HepG2 (cell line): ENCODE measurements around the gene PSD4. TPM values are rescaled to one million over a fixed set of nuclear protein-coding genes. Genes with fewer than 3 reads are reported as not detected.

Source experiments
- ATAC-seq: fragments of 200-7000 bp; cut with Tn5 transposase; 3 replicates; pipeline ENCODE4 v1.9.1; 2020; ENCODE audit warnings: mild to moderate bottlenecking, moderate library complexity
- BruUV-seq: library from RNA; stranded (reverse); fragments of 400-500 nt; replicated peaks from 2 replicates; lab custom pipeline; 2021; lab: Mats Ljungman, UMichigan
- CTCF ChIA-PET: fragments of 300-600 bp; formaldehyde crosslinking; extraction: SDS; loops from one replicate; lab custom pipeline; 2021; ENCODE audit warnings: low total read pairs, inconsistent platforms, low intra/inter-chr PET ratio; lab: Yijun Ruan, JAX
- POLR2A ChIA-PET: fragments of 350-600 bp; sonication (Branson Sonifier 250); formaldehyde crosslinking; loops from one replicate; lab custom pipeline; 2020; ENCODE audit warnings: antibody characterized with exemption, inconsistent platforms; lab: Yijun Ruan, JAX
- DNase-seq: peaks from one replicate; pipeline ENCODE4 v3.0.0-alpha.2; 2015; ENCODE audit warnings: low spot score
- FAIRE-seq: peaks from 3 replicates; lab custom pipeline; 2011; peaks lifted over from hg19 to GRCh38; lab: Jason Lieb, UNC
- H2AFZ ChIP-seq: one replicate; pipeline ENCODE4 v1.6.1; 2011; ENCODE audit warnings: low read length, inconsistent platforms
- H3K27ac ChIP-seq: fragments of 300-600 bp; 3 replicates; pipeline ENCODE4 v1.8.0; 2011; ENCODE audit warnings: mixed run types, mild to moderate bottlenecking, mixed read lengths, low read length, inconsistent platforms; ENCODE audit not compliant: insufficient read depth; ENCODE audit errors: extremely low read length
- H3K27me3 ChIP-seq, 2 experiments: fragments of 200-600 bp in 1 of 2; 2 replicates in 1 of 2; 3 replicates in 1 of 2; pipeline versions ENCODE4 v1.6.0 to v1.8.0; 2011; ENCODE audit warnings: low read length in 2 of 2, mild to moderate bottlenecking in 2 of 2, moderate library complexity in 2 of 2, inconsistent platforms in 1 of 2; ENCODE audit not compliant: insufficient read depth in 2 of 2, control insufficient read depth in 1 of 2
- H3K36me3 ChIP-seq, 2 experiments: fragments of 200-600 bp in 1 of 2; replicated peaks in 1 of 2; 2 replicates in 1 of 2; 3 replicates in 1 of 2; pipeline versions ENCODE4 v1.5.1 to v1.8.0; 2011; ENCODE audit warnings: low read length in 2 of 2, inconsistent platforms in 1 of 2; ENCODE audit not compliant: insufficient read depth in 2 of 2, control insufficient read depth in 1 of 2
- H3K4me1 ChIP-seq: 2 replicates; pipeline ENCODE4 v1.5.1; 2012; ENCODE audit warnings: low read length, inconsistent platforms; ENCODE audit not compliant: insufficient read depth
- H3K4me2 ChIP-seq: 2 replicates; pipeline ENCODE4 v1.6.0; 2011; ENCODE audit warnings: low read depth, low read length, inconsistent platforms
- H3K4me3 ChIP-seq, 3 experiments: fragments of 200-600 bp in 1 of 3; sonication (generic), shearing (Covaris generic) in 1 of 3; replicated peaks in 1 of 3; 2 replicates each; pipeline ENCODE4 v1.5.1; 2011 to 2016; ENCODE audit warnings: low read length in 3 of 3, inconsistent platforms in 2 of 3, low read depth in 2 of 3, mild to moderate bottlenecking in 2 of 3, control low read depth in 1 of 3, mixed read lengths in 1 of 3; ENCODE audit not compliant: insufficient read depth in 1 of 3
- H3K79me2 ChIP-seq: one replicate; pipeline ENCODE4 v1.6.1; 2011; ENCODE audit warnings: low read length, inconsistent platforms; ENCODE audit not compliant: insufficient read depth
- H3K9ac ChIP-seq: 2 replicates; pipeline ENCODE4 v1.6.0; 2011; ENCODE audit warnings: mild to moderate bottlenecking, low read depth, low read length, inconsistent platforms; ENCODE audit not compliant: insufficient read depth
- H3K9me3 ChIP-seq: 2 replicates; pipeline ENCODE4 v1.5.1; 2012; ENCODE audit warnings: mild to moderate bottlenecking, low read length
- H4K20me1 ChIP-seq: 2 replicates; pipeline ENCODE4 v1.6.0; 2011; ENCODE audit warnings: inconsistent platforms, mild to moderate bottlenecking, low read length, moderate library complexity; ENCODE audit not compliant: insufficient read depth
- RFX3 ChIP-seq: IDR thresholded peaks from 2 replicates; pipeline ENCODE4 v1.6.1; 2016; ENCODE audit warnings: missing biosample characterization, missing genetic modification reagents
- RFX5 ChIP-seq: IDR thresholded peaks from 2 replicates; pipeline ENCODE4 v1.6.1; 2011; ENCODE audit warnings: low read depth, low read length, improper control_type of control experiment
- SSRP1 ChIP-seq: IDR thresholded peaks from 2 replicates; pipeline ENCODE4 v1.6.1; 2016; ENCODE audit warnings: control low read depth
- SYNCRIP ChIP-seq: fragments of 200-400 bp; formaldehyde crosslinking; IDR thresholded peaks from 2 replicates; pipeline ENCODE4 v1.6.1; 2018; ENCODE audit warnings: mild to moderate bottlenecking, low read depth, low read length; ENCODE audit not compliant: insufficient read depth
- ZFX ChIP-seq: sonication (generic); formaldehyde crosslinking; IDR thresholded peaks from 2 replicates; pipeline ENCODE4 v1.4.0; 2020; ENCODE audit warnings: mild to moderate bottlenecking, low read depth, missing genetic modification reagents, moderate library complexity
- ZNF598 ChIP-seq: sonication (generic); formaldehyde crosslinking; IDR thresholded peaks from 2 replicates; pipeline ENCODE4 v1.5.1; 2020; ENCODE audit warnings: mild to moderate bottlenecking, missing genetic modification reagents, borderline replicate concordance
- WGBS: methylation state at CpG from one replicate; pipeline ENCODE4 v1.1.6; 2017; ENCODE audit warnings: low lambda C conversion rate; 5-methylcytosine and 5-hydroxymethylcytosine counted together
- in situ Hi-C: cut with HindIII; loops from 2 replicates; pipeline ENCODE4 v1.10.0; 2017; ENCODE audit warnings: low pct_unique_long_range_greater_than_20kb; ENCODE audit not compliant: extremely low pct_ligation_motif_present
- intact Hi-C: fragments of 100-400 bp; cut with micrococcal nuclease; formaldehyde crosslinking; loops from one replicate; pipeline ENCODE4 v1.10.0; 2022; ENCODE audit not compliant: unreplicated experiment
- polyA plus RNA-seq, 8 experiments: library from polyadenylated mRNA; depleted of rRNA in 3 of 8; stranded (reverse) in 7 of 8; unstranded in 1 of 8; fragments of >200 nt; fragmentation: Illumina TruSeq in 4 of 8; extraction: Trizol in 4 of 8; gene quantifications; 2 replicates each; pipeline versions ENCODE4 v1.2.1 to v1.2.3, GENCODE V29; 2011 to 2016; ENCODE audit warnings: low read depth in 4 of 8, missing spikeins in 1 of 8, mixed read lengths in 1 of 8; ENCODE audit not compliant: insufficient read depth in 1 of 8
- total RNA-seq, 5 experiments: library from RNA; depleted of rRNA; stranded (reverse); fragments of >200 nt; fragmentation: Illumina TruSeq; extraction: Trizol; gene quantifications; 2 replicates each; pipeline ENCODE4 v1.2.3, GENCODE V29; 2016; ENCODE audit warnings: low read depth in 1 of 5
- TF ChIP-seq, protein P1 (sequence below): sonication (generic); formaldehyde crosslinking; IDR thresholded peaks from 2 replicates; pipeline ENCODE4 v1.5.1; 2020; ENCODE audit warnings: mild to moderate bottlenecking, moderate library complexity, missing genetic modification reagents
- TF ChIP-seq, protein P2 (sequence below): fragments of 450-650 bp; IDR thresholded peaks from 2 replicates; pipeline ENCODE4 v1.6.1; 2017; ENCODE audit warnings: mild to moderate bottlenecking
- TF ChIP-seq, protein P3 (sequence below): sonication (generic); formaldehyde crosslinking; IDR thresholded peaks from 2 replicates; pipeline ENCODE4 v1.4.0; 2020; ENCODE audit warnings: missing genetic modification reagents, borderline replicate concordance
- TF ChIP-seq, protein P4 (sequence below): sonication (generic); formaldehyde crosslinking; IDR thresholded peaks from 2 replicates; pipeline ENCODE4 v1.5.1; 2020; ENCODE audit warnings: mild to moderate bottlenecking, missing genetic modification reagents, moderate library complexity
- TF ChIP-seq, protein P5 (sequence below): sonication (generic); formaldehyde crosslinking; IDR thresholded peaks from 2 replicates; pipeline ENCODE4 v1.4.0; 2020; ENCODE audit warnings: mild to moderate bottlenecking, low read depth, missing genetic modification reagents

Gene PSD4
- total and polyA plus RNA-seq, 2 of the 13 experiments (the other 11 are each of a cell fraction or from before 2014, with no cell fraction given), result 5.8 to 9.4 TPM

DNA sequence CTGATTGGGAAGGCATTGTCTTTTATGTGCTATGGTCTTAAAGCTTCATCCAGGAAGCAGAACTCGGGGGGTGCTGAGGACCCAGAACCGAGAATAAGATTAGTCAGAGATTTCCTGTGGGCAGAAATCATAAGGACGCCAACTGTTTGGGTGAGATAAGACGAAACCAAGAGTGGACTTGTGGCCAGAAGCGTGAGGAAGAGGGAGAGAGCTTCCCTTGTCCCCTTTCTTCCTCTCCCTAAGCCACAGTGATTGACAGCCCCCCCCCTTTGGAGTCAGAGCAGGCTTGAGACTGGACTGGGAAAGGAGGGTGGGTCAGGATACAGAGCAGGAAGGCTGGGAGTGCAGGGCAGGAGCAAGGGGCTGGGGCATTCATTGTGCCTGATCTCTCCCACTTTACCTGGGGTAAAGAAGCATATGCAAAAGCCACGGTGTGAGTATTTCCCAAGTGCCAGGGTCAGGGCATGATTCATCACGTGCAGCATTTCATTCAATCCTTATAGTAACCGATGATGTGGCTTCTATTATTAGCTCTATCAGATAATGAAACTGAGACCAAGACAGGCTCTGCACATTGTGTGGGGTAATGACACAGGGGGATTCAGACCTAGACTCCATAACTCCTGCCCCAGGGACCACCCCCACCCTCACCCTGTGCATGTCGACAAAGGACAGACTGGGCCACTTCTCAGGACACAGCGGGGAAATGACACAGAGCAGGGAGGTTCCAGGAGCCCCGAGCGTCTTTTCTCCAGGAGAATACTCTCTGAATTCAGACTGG is 49.4 kb upstream of the PSD4 start:
- CTCF ChIA-PET, result no interaction called here
- no peak for FAIRE-seq
- POLR2A ChIA-PET, result interaction anchor here (1.0 to 5.8 kb wide), 7 partner anchors 11 to 56 kb away, joined by 3 to 45 read pairs (median 4); no protein-coding TSS in a partner anchor
- TF ChIP-seq SYNCRIP (no peak), SSRP1 (0 out of 2 replicates have a peak, but pooled peaks have one; percentile 34), ZNF598 (CRISPR knock-in tag) (0 out of 2 replicates have a peak, but pooled peaks have one; percentile 41), RFX5 (peak; percentile 87), ZFX (peak; percentile 32; the same call in 1 of the 2 replicates), RFX3 (CRISPR knock-in tag) (no peak)
- TF ChIP-seq, protein P1, sequence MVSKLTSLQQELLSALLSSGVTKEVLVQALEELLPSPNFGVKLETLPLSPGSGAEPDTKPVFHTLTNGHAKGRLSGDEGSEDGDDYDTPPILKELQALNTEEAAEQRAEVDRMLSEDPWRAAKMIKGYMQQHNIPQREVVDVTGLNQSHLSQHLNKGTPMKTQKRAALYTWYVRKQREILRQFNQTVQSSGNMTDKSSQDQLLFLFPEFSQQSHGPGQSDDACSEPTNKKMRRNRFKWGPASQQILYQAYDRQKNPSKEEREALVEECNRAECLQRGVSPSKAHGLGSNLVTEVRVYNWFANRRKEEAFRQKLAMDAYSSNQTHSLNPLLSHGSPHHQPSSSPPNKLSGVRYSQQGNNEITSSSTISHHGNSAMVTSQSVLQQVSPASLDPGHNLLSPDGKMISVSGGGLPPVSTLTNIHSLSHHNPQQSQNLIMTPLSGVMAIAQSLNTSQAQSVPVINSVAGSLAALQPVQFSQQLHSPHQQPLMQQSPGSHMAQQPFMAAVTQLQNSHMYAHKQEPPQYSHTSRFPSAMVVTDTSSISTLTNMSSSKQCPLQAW, result peak; percentile 16; the same call in 1 of the 2 replicates
- TF ChIP-seq, protein P2, sequence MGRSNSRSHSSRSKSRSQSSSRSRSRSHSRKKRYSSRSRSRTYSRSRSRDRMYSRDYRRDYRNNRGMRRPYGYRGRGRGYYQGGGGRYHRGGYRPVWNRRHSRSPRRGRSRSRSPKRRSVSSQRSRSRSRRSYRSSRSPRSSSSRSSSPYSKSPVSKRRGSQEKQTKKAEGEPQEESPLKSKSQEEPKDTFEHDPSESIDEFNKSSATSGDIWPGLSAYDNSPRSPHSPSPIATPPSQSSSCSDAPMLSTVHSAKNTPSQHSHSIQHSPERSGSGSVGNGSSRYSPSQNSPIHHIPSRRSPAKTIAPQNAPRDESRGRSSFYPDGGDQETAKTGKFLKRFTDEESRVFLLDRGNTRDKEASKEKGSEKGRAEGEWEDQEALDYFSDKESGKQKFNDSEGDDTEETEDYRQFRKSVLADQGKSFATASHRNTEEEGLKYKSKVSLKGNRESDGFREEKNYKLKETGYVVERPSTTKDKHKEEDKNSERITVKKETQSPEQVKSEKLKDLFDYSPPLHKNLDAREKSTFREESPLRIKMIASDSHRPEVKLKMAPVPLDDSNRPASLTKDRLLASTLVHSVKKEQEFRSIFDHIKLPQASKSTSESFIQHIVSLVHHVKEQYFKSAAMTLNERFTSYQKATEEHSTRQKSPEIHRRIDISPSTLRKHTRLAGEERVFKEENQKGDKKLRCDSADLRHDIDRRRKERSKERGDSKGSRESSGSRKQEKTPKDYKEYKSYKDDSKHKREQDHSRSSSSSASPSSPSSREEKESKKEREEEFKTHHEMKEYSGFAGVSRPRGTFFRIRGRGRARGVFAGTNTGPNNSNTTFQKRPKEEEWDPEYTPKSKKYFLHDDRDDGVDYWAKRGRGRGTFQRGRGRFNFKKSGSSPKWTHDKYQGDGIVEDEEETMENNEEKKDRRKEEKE, result no peak
- TF ChIP-seq, protein P3, sequence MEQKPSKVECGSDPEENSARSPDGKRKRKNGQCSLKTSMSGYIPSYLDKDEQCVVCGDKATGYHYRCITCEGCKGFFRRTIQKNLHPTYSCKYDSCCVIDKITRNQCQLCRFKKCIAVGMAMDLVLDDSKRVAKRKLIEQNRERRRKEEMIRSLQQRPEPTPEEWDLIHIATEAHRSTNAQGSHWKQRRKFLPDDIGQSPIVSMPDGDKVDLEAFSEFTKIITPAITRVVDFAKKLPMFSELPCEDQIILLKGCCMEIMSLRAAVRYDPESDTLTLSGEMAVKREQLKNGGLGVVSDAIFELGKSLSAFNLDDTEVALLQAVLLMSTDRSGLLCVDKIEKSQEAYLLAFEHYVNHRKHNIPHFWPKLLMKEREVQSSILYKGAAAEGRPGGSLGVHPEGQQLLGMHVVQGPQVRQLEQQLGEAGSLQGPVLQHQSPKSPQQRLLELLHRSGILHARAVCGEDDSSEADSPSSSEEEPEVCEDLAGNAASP (CRISPR knock-in tag), result no peak
- TF ChIP-seq, protein P4, sequence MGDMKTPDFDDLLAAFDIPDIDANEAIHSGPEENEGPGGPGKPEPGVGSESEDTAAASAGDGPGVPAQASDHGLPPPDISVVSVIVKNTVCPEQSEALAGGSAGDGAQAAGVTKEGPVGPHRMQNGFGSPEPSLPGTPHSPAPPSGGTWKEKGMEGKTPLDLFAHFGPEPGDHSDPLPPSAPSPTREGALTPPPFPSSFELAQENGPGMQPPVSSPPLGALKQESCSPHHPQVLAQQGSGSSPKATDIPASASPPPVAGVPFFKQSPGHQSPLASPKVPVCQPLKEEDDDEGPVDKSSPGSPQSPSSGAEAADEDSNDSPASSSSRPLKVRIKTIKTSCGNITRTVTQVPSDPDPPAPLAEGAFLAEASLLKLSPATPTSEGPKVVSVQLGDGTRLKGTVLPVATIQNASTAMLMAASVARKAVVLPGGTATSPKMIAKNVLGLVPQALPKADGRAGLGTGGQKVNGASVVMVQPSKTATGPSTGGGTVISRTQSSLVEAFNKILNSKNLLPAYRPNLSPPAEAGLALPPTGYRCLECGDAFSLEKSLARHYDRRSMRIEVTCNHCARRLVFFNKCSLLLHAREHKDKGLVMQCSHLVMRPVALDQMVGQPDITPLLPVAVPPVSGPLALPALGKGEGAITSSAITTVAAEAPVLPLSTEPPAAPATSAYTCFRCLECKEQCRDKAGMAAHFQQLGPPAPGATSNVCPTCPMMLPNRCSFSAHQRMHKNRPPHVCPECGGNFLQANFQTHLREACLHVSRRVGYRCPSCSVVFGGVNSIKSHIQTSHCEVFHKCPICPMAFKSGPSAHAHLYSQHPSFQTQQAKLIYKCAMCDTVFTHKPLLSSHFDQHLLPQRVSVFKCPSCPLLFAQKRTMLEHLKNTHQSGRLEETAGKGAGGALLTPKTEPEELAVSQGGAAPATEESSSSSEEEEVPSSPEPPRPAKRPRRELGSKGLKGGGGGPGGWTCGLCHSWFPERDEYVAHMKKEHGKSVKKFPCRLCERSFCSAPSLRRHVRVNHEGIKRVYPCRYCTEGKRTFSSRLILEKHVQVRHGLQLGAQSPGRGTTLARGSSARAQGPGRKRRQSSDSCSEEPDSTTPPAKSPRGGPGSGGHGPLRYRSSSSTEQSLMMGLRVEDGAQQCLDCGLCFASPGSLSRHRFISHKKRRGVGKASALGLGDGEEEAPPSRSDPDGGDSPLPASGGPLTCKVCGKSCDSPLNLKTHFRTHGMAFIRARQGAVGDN (CRISPR knock-in tag), result peak; percentile 26; the same call in 1 of the 2 replicates
- TF ChIP-seq, protein P5, sequence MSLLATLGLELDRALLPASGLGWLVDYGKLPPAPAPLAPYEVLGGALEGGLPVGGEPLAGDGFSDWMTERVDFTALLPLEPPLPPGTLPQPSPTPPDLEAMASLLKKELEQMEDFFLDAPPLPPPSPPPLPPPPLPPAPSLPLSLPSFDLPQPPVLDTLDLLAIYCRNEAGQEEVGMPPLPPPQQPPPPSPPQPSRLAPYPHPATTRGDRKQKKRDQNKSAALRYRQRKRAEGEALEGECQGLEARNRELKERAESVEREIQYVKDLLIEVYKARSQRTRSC (CRISPR knock-in tag), result no peak

More for the DNA sequence above, 49.4 kb upstream of the PSD4 start:
- peaks cover 21% of the 10 kb centered on the region for H3K79me2 ChIP-seq
- BruUV-seq, result no TSS peak
- H3K27ac ChIP-seq, result peak overlapping the region; percentile 92
- DNase-seq (peak; percentile 23), ATAC-seq (no peak)
- 67% methylated on average over 12 of the region's 12 CpGs for WGBS
- in situ Hi-C loops, result no loop called here
- no peaks in the 10 kb centered on the region for H4K20me1 ChIP-seq
- H3K4me3 ChIP-seq, result no peak overlapping the region
- no peaks in the 10 kb centered on the region for H3K9me3 ChIP-seq
- H3K9ac ChIP-seq, result no peak overlapping the region
- H3K4me2 ChIP-seq, result peak overlapping the region; percentile 95
- H2AFZ ChIP-seq, result no peak overlapping the region
- peaks cover 80% of the 10 kb centered on the region for H3K4me1 ChIP-seq
- intact Hi-C loops, result no loop called here
- peaks cover 2 to 3% of the 10 kb centered on the region in 2 experiments; a peak in 2 of 5 replicates for H3K36me3 ChIP-seq
- H3K27me3 ChIP-seq, result peaks cover 0 to 6% of the 10 kb centered on the region in 2 experiments; a peak in 2 of 5 replicates
